Fibroblast of lung (primary cell): ENCODE results near the gene CLIC6.

Experiments used
- EZH2 ChIP-seq: IDR thresholded peaks from 2 replicates; pipeline ENCODE4 v1.5.1; 2012; ENCODE audit warnings: low read length, control low read depth, mild to moderate bottlenecking; ENCODE audit errors: missing control alignments
- TF ChIP-seq, protein P1 (sequence below), 2 donors: IDR thresholded peaks in 1 of 2; conservative IDR thresholded peaks in 1 of 2; 1 replicate in 1 of 2; 2 replicates in 1 of 2; pipeline ENCODE4 v1.5.1; 2011 to 2012; ENCODE audit warnings: low read length in 2 of 2, control low read depth in 1 of 2, inconsistent platforms in 1 of 2, low read depth in 1 of 2, mild to moderate bottlenecking in 1 of 2

DNA sequence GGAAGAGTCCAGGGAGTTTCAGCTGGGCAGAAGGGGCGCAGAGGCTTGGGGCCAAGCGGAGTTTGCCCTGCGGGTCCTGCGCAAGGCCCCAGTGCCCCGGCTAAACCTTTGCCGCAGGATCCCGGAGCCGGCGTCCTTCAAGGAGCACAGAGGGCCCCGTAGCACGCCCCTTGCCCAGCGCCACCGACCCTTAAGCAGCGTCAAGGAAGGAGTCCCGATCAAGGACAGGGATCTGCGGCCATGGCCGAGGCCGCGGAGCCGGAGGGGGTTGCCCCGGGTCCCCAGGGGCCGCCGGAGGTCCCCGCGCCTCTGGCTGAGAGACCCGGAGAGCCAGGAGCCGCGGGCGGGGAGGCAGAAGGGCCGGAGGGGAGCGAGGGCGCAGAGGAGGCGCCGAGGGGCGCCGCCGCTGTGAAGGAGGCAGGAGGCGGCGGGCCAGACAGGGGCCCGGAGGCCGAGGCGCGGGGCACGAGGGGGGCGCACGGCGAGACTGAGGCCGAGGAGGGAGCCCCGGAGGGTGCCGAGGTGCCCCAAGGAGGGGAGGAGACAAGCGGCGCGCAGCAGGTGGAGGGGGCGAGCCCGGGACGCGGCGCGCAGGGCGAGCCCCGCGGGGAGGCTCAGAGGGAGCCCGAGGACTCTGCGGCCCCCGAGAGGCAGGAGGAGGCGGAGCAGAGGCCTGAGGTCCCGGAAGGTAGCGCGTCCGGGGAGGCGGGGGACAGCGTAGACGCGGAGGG, 520 bp downstream of the CLIC6 start:
- TF ChIP-seq, protein P1, sequence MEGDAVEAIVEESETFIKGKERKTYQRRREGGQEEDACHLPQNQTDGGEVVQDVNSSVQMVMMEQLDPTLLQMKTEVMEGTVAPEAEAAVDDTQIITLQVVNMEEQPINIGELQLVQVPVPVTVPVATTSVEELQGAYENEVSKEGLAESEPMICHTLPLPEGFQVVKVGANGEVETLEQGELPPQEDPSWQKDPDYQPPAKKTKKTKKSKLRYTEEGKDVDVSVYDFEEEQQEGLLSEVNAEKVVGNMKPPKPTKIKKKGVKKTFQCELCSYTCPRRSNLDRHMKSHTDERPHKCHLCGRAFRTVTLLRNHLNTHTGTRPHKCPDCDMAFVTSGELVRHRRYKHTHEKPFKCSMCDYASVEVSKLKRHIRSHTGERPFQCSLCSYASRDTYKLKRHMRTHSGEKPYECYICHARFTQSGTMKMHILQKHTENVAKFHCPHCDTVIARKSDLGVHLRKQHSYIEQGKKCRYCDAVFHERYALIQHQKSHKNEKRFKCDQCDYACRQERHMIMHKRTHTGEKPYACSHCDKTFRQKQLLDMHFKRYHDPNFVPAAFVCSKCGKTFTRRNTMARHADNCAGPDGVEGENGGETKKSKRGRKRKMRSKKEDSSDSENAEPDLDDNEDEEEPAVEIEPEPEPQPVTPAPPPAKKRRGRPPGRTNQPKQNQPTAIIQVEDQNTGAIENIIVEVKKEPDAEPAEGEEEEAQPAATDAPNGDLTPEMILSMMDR (conservative IDR thresholded peaks at IDR 0.05 in 1 of 2, IDR thresholded peaks at IDR 0.05 in 1 of 2; ENCODE audit: low read depth in 1 of 2, low read length in 2 of 2): no peak
- TF ChIP-seq EZH2: no peak
